PC-9 (cell line): ENCODE measurements around the gene TEKT2. TPM values are rescaled to one million over a fixed set of nuclear protein-coding genes. Genes with fewer than 3 reads are reported as not detected.

Source experiments
- BruUV-seq: library from RNA; stranded (reverse); fragments of 400-500 nt; replicated peaks from 2 replicates; lab custom pipeline; 2021; lab: Mats Ljungman, UMichigan
- CTCF ChIA-PET: fragments of 300-600 bp; sonication (Branson Sonifier 250); formaldehyde crosslinking; loops from one replicate; lab custom pipeline; 2022; ENCODE audit warnings: antibody characterized with exemption; lab: Charles Lee
- POLR2A ChIA-PET: fragments of 300-600 bp; sonication (Branson Sonifier 250); formaldehyde crosslinking; loops from one replicate; lab custom pipeline; 2022; ENCODE audit warnings: antibody characterized with exemption; ENCODE audit not compliant: unreplicated experiment; lab: Charles Lee
- DNase-seq, 2 experiments: peaks; one replicate each; pipeline versions ENCODE4 v3.0.0 to v3.0.0-alpha.2; 2015 to 2022; ENCODE audit warnings: mixed read lengths in 1 of 2
- H2AFZ ChIP-seq: fragments of 200-600 bp; sonication (generic); 2 replicates; pipeline ENCODE4 v1.8.1; 2017; ENCODE audit warnings: antibody characterized with exemption
- H3F3A ChIP-seq: fragments of 200-600 bp; sonication (generic); 2 replicates; pipeline ENCODE4 v1.8.1; 2017; ENCODE audit warnings: antibody characterized with exemption, mild to moderate bottlenecking, low read depth; ENCODE audit not compliant: insufficient read depth
- H3K27ac ChIP-seq: fragments of 200-600 bp; sonication (generic); 2 replicates; pipeline ENCODE4 v1.6.1; 2016; ENCODE audit warnings: mixed run types
- H3K27me3 ChIP-seq: fragments of 200-600 bp; sonication (generic); 2 replicates; pipeline ENCODE4 v1.6.1; 2016; ENCODE audit warnings: low read depth, mixed run types; ENCODE audit not compliant: insufficient read depth
- H3K36me3 ChIP-seq: fragments of 200-600 bp; sonication (generic); 2 replicates; pipeline ENCODE4 v1.6.1; 2016; ENCODE audit warnings: low read depth, mixed run types
- H3K4me1 ChIP-seq: fragments of 200-600 bp; sonication (generic); replicated peaks from 2 replicates; pipeline ENCODE4 v1.6.1; 2016; ENCODE audit warnings: mixed run types; ENCODE audit not compliant: insufficient read depth
- H3K4me2 ChIP-seq: fragments of 200-600 bp; sonication (generic); 2 replicates; pipeline ENCODE4 v1.6.1; 2017; ENCODE audit warnings: mixed run types
- H3K4me3 ChIP-seq: fragments of 200-600 bp; sonication (generic); 2 replicates; pipeline ENCODE4 v1.6.1; 2016; ENCODE audit warnings: mixed run types
- H3K79me2 ChIP-seq: fragments of 200-600 bp; sonication (generic); 2 replicates; pipeline ENCODE4 v1.6.1; 2017; ENCODE audit warnings: low read depth, mixed run types
- H3K9me2 ChIP-seq: fragments of 200-600 bp; sonication (generic); 2 replicates; pipeline ENCODE4 v1.8.1; 2017; ENCODE audit warnings: mild to moderate bottlenecking; ENCODE audit not compliant: insufficient read depth
- H3K9me3 ChIP-seq: fragments of 200-600 bp; sonication (generic); 2 replicates; pipeline ENCODE4 v1.8.1; 2016; ENCODE audit warnings: low read depth; ENCODE audit not compliant: insufficient read depth
- H4K20me1 ChIP-seq: fragments of 200-600 bp; sonication (generic); 2 replicates; pipeline ENCODE4 v1.8.1; 2017; ENCODE audit not compliant: insufficient read depth
- EZH2 ChIP-seq: fragments of 200-600 bp; sonication (generic); IDR thresholded peaks from 2 replicates; pipeline ENCODE4 v1.8.0; 2017; ENCODE audit warnings: antibody characterized with exemption, low read depth
- intact Hi-C: fragments of 100-400 bp; cut with micrococcal nuclease; formaldehyde crosslinking; loops from one replicate; pipeline ENCODE4 v1.10.0; 2022; ENCODE audit not compliant: unreplicated experiment
- total RNA-seq: library from RNA; stranded (reverse); gene quantifications from 2 replicates; pipeline ENCODE4 v1.2.3, GENCODE V29; 2021
- TF ChIP-seq, protein P1 (sequence below): fragments of 200-600 bp; sonication (generic); conservative IDR thresholded peaks from 2 replicates; pipeline ENCODE4 v1.6.1; 2017; ENCODE audit warnings: mixed run types, antibody characterized with exemption, mild to moderate bottlenecking, moderate library complexity

The TEKT2 gene
- total RNA-seq, 1 experiment from 2014 or later, result 1.1 TPM

DNA sequence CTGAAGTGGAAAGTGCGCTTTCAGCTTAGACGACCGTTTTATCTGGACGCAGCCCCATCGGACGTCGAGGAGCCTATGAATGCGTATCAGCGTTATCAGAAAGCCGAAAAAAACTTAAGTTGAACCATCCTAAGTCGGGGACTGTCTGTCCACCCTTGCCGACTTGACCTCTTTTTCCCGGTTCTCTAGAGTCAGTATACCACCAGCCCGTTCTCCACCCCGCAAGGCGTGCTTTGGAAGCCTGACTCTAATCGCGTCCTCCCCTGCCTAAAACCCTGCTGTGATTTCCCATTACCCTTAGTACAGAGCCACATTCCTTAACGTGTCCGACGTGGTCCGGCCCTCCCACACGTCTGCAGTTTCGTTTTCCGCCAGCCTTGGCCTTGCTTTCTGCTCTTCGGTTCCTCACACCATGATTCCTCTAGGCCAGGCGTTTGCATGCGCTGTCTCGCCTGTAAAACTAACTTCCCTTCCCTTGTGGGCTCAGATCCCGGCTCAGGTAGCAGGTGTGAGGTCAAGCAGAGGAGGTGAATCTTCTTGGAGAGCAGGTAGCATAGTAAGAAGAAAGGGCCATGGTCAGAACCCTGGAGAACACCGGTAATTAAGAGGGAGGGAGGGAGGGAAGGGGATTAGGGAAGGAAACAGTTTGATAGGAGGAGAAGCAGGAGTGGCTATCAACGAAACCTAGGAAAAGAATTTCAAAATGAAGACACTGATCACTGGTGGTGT is 5.7 kb downstream of the TEKT2 start:
- peak overlapping the region; percentile 57 for H3K27ac ChIP-seq
- peaks cover 16% of the 10 kb centered on the region for H4K20me1 ChIP-seq
- DNase-seq, result peak; percentile 51 to 59
- H3K4me1 ChIP-seq, result peaks cover 6% of the 10 kb centered on the region
- H3K4me2 ChIP-seq, result peak overlapping the region; percentile 90
- H3K79me2 ChIP-seq, result peaks cover 27% of the 10 kb centered on the region
- TSS peak; percentile 85 for BruUV-seq
- intact Hi-C loops, result no loop called here
- peaks cover 8% of the 10 kb centered on the region; the same call in 1 of the 2 replicates for H3F3A ChIP-seq
- no peaks in the 10 kb centered on the region for H3K9me3 ChIP-seq
- H3K4me3 ChIP-seq, result peak overlapping the region; percentile 97
- CTCF ChIA-PET, result no interaction called here
- POLR2A ChIA-PET, result no interaction called here
- H3K27me3 ChIP-seq, result no peaks in the 10 kb centered on the region
- H3K9me2 ChIP-seq, result no peaks in the 10 kb centered on the region
- H2AFZ ChIP-seq, result peak overlapping the region; percentile 87
- H3K36me3 ChIP-seq, result peaks cover 23% of the 10 kb centered on the region
- TF ChIP-seq, protein P1, sequence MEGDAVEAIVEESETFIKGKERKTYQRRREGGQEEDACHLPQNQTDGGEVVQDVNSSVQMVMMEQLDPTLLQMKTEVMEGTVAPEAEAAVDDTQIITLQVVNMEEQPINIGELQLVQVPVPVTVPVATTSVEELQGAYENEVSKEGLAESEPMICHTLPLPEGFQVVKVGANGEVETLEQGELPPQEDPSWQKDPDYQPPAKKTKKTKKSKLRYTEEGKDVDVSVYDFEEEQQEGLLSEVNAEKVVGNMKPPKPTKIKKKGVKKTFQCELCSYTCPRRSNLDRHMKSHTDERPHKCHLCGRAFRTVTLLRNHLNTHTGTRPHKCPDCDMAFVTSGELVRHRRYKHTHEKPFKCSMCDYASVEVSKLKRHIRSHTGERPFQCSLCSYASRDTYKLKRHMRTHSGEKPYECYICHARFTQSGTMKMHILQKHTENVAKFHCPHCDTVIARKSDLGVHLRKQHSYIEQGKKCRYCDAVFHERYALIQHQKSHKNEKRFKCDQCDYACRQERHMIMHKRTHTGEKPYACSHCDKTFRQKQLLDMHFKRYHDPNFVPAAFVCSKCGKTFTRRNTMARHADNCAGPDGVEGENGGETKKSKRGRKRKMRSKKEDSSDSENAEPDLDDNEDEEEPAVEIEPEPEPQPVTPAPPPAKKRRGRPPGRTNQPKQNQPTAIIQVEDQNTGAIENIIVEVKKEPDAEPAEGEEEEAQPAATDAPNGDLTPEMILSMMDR, result no peak
- TF ChIP-seq EZH2, result no peak

DNA sequence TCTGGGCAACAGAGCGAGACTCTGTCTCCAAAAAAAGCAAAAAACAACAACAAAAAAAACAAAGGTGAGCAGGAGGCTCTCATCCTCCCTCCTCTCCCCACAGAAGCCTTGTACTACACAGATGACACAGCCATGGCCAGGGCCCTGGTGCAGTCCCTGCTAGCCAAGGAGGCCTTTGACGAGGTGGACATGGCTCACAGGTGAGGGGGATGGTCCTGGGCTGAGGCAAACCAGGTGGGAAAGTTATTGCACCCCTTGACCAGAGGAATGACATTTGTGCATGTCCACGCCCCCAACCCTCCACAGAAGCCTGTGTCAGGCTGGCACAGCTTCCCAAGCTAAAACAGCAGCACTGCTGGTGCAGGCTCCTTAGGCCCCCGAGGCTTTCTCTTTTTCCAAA is 7.2 kb downstream of the TEKT2 start:
- H3K9me2 ChIP-seq, result no peaks in the 10 kb centered on the region
- POLR2A ChIA-PET, result no interaction called here
- peaks cover 26% of the 10 kb centered on the region for H3K36me3 ChIP-seq
- no peak overlapping the region for H3K4me3 ChIP-seq
- H3K27ac ChIP-seq, result no peak overlapping the region
- CTCF ChIA-PET, result no interaction called here
- no peaks in the 10 kb centered on the region for H3K27me3 ChIP-seq
- no peaks in the 10 kb centered on the region for H3K9me3 ChIP-seq
- DNase-seq, result no peak
- no peak for TF ChIP-seq EZH2
- TF ChIP-seq, protein P1, result no peak
- intact Hi-C loops, result no loop called here
- peaks cover 6% of the 10 kb centered on the region for H3K4me1 ChIP-seq
- H3K79me2 ChIP-seq, result peaks cover 27% of the 10 kb centered on the region
- H3F3A ChIP-seq, result peaks cover 20% of the 10 kb centered on the region; the same call in 1 of the 2 replicates
- H4K20me1 ChIP-seq, result peaks cover 16% of the 10 kb centered on the region
- BruUV-seq, result no TSS peak
- no peak overlapping the region for H3K4me2 ChIP-seq
- H2AFZ ChIP-seq, result no peak overlapping the region

DNA sequence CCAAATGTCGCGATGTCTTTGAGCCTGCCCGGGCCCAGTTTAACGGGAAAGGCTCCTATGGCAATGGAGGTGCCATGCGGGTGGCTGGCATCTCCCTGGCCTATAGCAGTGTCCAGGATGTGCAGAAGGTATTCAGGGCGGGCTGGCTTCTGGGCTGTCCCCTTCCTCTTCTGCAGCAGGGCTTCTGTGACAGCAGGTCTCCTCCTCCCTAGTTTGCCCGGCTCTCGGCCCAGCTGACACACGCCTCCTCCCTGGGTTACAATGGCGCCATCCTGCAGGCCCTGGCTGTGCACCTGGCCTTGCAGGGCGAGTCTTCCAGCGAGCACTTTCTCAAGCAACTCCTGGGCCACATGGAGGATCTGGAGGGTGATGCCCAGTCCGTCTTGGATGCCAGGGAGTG is 7.8 kb downstream of the TEKT2 start:
- H3K9me2 ChIP-seq, result no peaks in the 10 kb centered on the region
- H3K79me2 ChIP-seq, result peaks cover 27% of the 10 kb centered on the region
- ChIA-PET CTCF (interaction anchor here (0.6 kb wide), 1 partner anchor 55 kb away, joined by 3 read pairs; no protein-coding TSS in a partner anchor), POLR2A (no interaction called here)
- intact Hi-C loops, result no loop called here
- H3K27me3 ChIP-seq, result no peaks in the 10 kb centered on the region
- no peak for TF ChIP-seq EZH2
- TF ChIP-seq, protein P1, result no peak
- H3K27ac ChIP-seq, result no peak overlapping the region
- no peaks in the 10 kb centered on the region for H3K9me3 ChIP-seq
- peaks cover 16% of the 10 kb centered on the region for H4K20me1 ChIP-seq
- H3K4me1 ChIP-seq, result peaks cover 6% of the 10 kb centered on the region
- H3K4me3 ChIP-seq, result no peak overlapping the region
- H3F3A ChIP-seq, result peaks cover 20% of the 10 kb centered on the region; the same call in 1 of the 2 replicates
- peaks cover 26% of the 10 kb centered on the region for H3K36me3 ChIP-seq
- no peak overlapping the region for H3K4me2 ChIP-seq
- no peak for DNase-seq
- no TSS peak for BruUV-seq
- no peak overlapping the region for H2AFZ ChIP-seq
